GM23338 (cell line): ENCODE measurements around the gene CDH4. TPM values are rescaled to one million over a fixed set of nuclear protein-coding genes. Genes with fewer than 3 reads are reported as not detected.

Source experiments
- ATAC-seq: fragments of 200-7000 bp; cut with Tn5 transposase; 3 replicates; pipeline ENCODE4 v1.9.1; 2020
- DNase-seq: peaks from one replicate; pipeline ENCODE4 v3.0.0-alpha.2; 2015; ENCODE audit warnings: low spot score
- H2AFZ ChIP-seq: fragments of 200-600 bp; sonication (generic); 2 replicates; pipeline ENCODE4 v1.8.0; 2016; ENCODE audit warnings: antibody characterized with exemption, mild to moderate bottlenecking, moderate library complexity
- H3F3A ChIP-seq: fragments of 200-600 bp; sonication (generic); replicated peaks from 2 replicates; pipeline ENCODE4 v1.8.0; 2017; ENCODE audit warnings: antibody characterized with exemption, mixed run types, low read depth
- H3K27ac ChIP-seq: fragments of 200-600 bp; sonication (generic); 2 replicates; pipeline ENCODE4 v1.6.1; 2016; ENCODE audit warnings: low read depth
- H3K27me3 ChIP-seq: fragments of 200-600 bp; sonication (generic); 2 replicates; pipeline ENCODE4 v1.8.0; 2016; ENCODE audit warnings: mild to moderate bottlenecking, mixed run types, moderate library complexity; ENCODE audit not compliant: insufficient read depth
- H3K36me3 ChIP-seq: fragments of 200-600 bp; sonication (generic); 2 replicates; pipeline ENCODE4 v1.8.0; 2016; ENCODE audit warnings: mild to moderate bottlenecking; ENCODE audit not compliant: insufficient read depth
- H3K4me1 ChIP-seq: fragments of 200-600 bp; sonication (generic); 2 replicates; pipeline ENCODE4 v1.8.0; 2016; ENCODE audit warnings: mild to moderate bottlenecking, moderate library complexity; ENCODE audit not compliant: insufficient read depth
- H3K4me2 ChIP-seq: fragments of 200-600 bp; sonication (generic); 2 replicates; pipeline ENCODE4 v1.7.1; 2017; ENCODE audit warnings: mixed run types
- H3K4me3 ChIP-seq: fragments of 200-600 bp; sonication (generic); 2 replicates; pipeline ENCODE4 v1.6.1; 2016; ENCODE audit warnings: mixed run types
- H3K79me2 ChIP-seq: fragments of 200-600 bp; sonication (generic); replicated peaks from 2 replicates; pipeline ENCODE4 v1.8.0; 2017; ENCODE audit warnings: mild to moderate bottlenecking; ENCODE audit not compliant: insufficient read depth
- H3K9me2 ChIP-seq: fragments of 200-600 bp; sonication (generic); 2 replicates; pipeline ENCODE4 v1.8.0; 2017; ENCODE audit not compliant: insufficient read depth
- H4K20me1 ChIP-seq: fragments of 200-600 bp; sonication (generic); replicated peaks from 2 replicates; pipeline ENCODE4 v1.8.0; 2017; ENCODE audit warnings: mild to moderate bottlenecking; ENCODE audit not compliant: insufficient read depth
- H3K27ac Mint-ChIP-seq: 2 replicates; pipeline ENCODE4 v1.8.0; 2020; ENCODE audit warnings: inconsistent platforms, mild to moderate bottlenecking, moderate library complexity, mixed read lengths
- H3K27me3 Mint-ChIP-seq: 3 replicates; pipeline ENCODE4 v1.8.0; 2022; ENCODE audit warnings: low read depth, mild to moderate bottlenecking, moderate library complexity, mixed read lengths, inconsistent platforms; ENCODE audit not compliant: insufficient read depth, poor library complexity
- H3K36me3 Mint-ChIP-seq: 3 replicates; pipeline ENCODE4 v1.8.0; 2021; ENCODE audit warnings: low read depth, mild to moderate bottlenecking, inconsistent platforms, moderate library complexity, mixed read lengths
- H3K4me1 Mint-ChIP-seq: 3 replicates; pipeline ENCODE4 v1.8.0; 2020; ENCODE audit warnings: mild to moderate bottlenecking, inconsistent platforms, mixed read lengths
- H3K4me3 Mint-ChIP-seq: 3 replicates; pipeline ENCODE4 v1.8.0; 2021; ENCODE audit warnings: moderate library complexity, mild to moderate bottlenecking, inconsistent platforms, mixed read lengths
- H3K9me3 Mint-ChIP-seq: 3 replicates; pipeline ENCODE4 v1.8.0; 2020; ENCODE audit warnings: moderate library complexity, mild to moderate bottlenecking, inconsistent platforms, mixed read lengths
- CREB1 ChIP-seq: fragments of 250-450 bp; sonication (Bioruptor Pico); IDR thresholded peaks from 2 replicates; pipeline ENCODE4 v1.5.0; 2020; ENCODE audit warnings: low read depth, mild to moderate bottlenecking, moderate library complexity
- EZH2 ChIP-seq: fragments of 200-600 bp; sonication (generic); IDR thresholded peaks from one replicate; pipeline ENCODE4 v1.8.0; 2017; ENCODE audit warnings: antibody characterized with exemption, mild to moderate bottlenecking, low read depth; ENCODE audit not compliant: unreplicated experiment
- POLR2AphosphoS5 ChIP-seq: IDR thresholded peaks from 2 replicates; pipeline ENCODE4 v1.6.1; 2016; ENCODE audit warnings: antibody characterized with exemption, low read depth
- ZNF114 ChIP-seq: fragments of 250-450 bp; sonication (Bioruptor Pico); IDR thresholded peaks from 2 replicates; pipeline ENCODE4 v1.5.0; 2020; ENCODE audit warnings: mild to moderate bottlenecking, moderate library complexity
- polyA plus RNA-seq: library from polyadenylated mRNA; unstranded; fragments of >200 nt; fragmentation: Nextera tagmentation; extraction: Ambion mirVana; gene quantifications from 2 replicates; pipeline ENCODE4 v1.2.1, GENCODE V29; 2016
- total RNA-seq: library from RNA; depleted of rRNA; stranded (reverse); fragments of >200 nt; shearing (Covaris generic); gene quantifications from 2 replicates; pipeline ENCODE4 v1.2.3, GENCODE V29; 2014
- TF ChIP-seq, protein P1 (sequence below): IDR thresholded peaks from one replicate; pipeline ENCODE4 v1.6.1; 2018; ENCODE audit warnings: antibody characterized with exemption; ENCODE audit not compliant: unreplicated experiment
- TF ChIP-seq, protein P2 (sequence below), 2 experiments: fragments of 200-600 bp in 1 of 2; sonication (generic) in 1 of 2; conservative IDR thresholded peaks; 2 replicates each; pipeline versions ENCODE4 v1.5.1 to v1.6.1; 2016 to 2017; ENCODE audit warnings: antibody characterized with exemption in 2 of 2, low read depth in 2 of 2, mild to moderate bottlenecking in 2 of 2, moderate library complexity in 1 of 2
- TF ChIP-seq, protein P3 (sequence below): IDR thresholded peaks from 2 replicates; pipeline ENCODE4 v1.6.1; 2016; ENCODE audit warnings: antibody characterized with exemption

Gene CDH4
- total and polyA plus RNA-seq, 2 experiments from 2014 or later: 1.2 to 4.2 TPM

DNA sequence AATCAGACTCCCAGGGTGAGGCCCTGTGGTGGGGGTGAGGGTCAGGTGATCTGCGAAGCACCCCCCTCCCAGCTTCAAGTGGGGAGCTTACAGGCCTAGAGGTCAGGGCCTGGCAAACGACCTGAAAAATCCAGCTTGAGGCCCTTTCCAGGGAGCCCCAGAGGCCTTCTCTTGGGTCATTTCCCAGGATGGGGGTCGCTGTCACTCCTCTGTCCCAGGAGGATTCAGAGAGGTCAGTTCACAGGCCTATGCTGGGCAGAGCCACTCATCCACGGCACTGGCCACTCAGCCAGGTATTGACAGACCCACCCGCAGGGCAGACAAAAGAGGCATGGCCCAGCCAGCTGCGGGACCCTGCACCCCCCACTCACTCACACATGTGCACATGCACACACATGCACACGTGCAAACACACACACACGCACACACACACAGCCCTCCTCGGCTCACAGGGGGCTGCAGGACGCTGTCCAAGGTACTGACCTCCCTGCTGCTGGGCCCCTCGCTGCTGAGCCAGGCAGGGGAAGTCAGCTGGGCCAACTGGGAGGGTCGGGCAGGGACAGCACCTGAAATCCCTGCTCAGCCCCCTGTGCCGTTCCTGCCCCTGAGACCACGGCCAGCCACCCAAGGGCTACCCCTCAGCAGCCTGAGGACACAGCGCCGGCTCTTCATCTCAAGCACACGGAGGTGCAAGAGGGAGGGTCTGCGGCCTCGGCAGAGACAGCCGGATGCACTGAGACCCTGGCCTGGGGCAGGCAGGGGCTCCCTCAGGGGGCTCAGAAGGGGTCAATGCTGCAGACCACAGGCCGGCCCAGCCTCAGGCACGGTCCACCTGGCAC, 699.9 kb downstream of the CDH4 start:
- Histone ChIP-seq H3K4me3 (no peak overlapping the region), H3K27ac (no peak overlapping the region), H3K79me2 (no peaks in the 10 kb centered on the region), H3F3A (no peaks in the 10 kb centered on the region), H3K4me1 (peaks cover 8% of the 10 kb centered on the region), H3K27me3 (no peaks in the 10 kb centered on the region), H3K9me2 (no peaks in the 10 kb centered on the region), H4K20me1 (peaks cover 3% of the 10 kb centered on the region; the same call in 1 of the 2 replicates), H2AFZ (no peak overlapping the region), H3K4me2 (peak overlapping the region; percentile 62; the same call in 1 of the 2 replicates), H3K36me3 (no peaks in the 10 kb centered on the region)
- DNase-seq (peak; percentile 85), ATAC-seq (peak; percentile 83)
- H3K27ac Mint-ChIP-seq: no peak overlapping the region
- peaks cover 29% of the 10 kb centered on the region for H3K4me1 Mint-ChIP-seq
- no peaks in the 10 kb centered on the region; the same call in 1 of the 3 replicates for H3K9me3 Mint-ChIP-seq
- no peak overlapping the region for H3K4me3 Mint-ChIP-seq
- peak; percentile 26; the same call in 1 of the 2 replicates for TF ChIP-seq CREB1 (CRISPR knock-in tag)
- TF ChIP-seq, protein P1, sequence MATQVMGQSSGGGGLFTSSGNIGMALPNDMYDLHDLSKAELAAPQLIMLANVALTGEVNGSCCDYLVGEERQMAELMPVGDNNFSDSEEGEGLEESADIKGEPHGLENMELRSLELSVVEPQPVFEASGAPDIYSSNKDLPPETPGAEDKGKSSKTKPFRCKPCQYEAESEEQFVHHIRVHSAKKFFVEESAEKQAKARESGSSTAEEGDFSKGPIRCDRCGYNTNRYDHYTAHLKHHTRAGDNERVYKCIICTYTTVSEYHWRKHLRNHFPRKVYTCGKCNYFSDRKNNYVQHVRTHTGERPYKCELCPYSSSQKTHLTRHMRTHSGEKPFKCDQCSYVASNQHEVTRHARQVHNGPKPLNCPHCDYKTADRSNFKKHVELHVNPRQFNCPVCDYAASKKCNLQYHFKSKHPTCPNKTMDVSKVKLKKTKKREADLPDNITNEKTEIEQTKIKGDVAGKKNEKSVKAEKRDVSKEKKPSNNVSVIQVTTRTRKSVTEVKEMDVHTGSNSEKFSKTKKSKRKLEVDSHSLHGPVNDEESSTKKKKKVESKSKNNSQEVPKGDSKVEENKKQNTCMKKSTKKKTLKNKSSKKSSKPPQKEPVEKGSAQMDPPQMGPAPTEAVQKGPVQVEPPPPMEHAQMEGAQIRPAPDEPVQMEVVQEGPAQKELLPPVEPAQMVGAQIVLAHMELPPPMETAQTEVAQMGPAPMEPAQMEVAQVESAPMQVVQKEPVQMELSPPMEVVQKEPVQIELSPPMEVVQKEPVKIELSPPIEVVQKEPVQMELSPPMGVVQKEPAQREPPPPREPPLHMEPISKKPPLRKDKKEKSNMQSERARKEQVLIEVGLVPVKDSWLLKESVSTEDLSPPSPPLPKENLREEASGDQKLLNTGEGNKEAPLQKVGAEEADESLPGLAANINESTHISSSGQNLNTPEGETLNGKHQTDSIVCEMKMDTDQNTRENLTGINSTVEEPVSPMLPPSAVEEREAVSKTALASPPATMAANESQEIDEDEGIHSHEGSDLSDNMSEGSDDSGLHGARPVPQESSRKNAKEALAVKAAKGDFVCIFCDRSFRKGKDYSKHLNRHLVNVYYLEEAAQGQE: peak; percentile 99
- TF ChIP-seq POLR2AphosphoS5: no peak
- no peaks in the 10 kb centered on the region; the same call in 2 of the 3 replicates for H3K36me3 Mint-ChIP-seq
- H3K27me3 Mint-ChIP-seq: peaks cover 14% of the 10 kb centered on the region

DNA sequence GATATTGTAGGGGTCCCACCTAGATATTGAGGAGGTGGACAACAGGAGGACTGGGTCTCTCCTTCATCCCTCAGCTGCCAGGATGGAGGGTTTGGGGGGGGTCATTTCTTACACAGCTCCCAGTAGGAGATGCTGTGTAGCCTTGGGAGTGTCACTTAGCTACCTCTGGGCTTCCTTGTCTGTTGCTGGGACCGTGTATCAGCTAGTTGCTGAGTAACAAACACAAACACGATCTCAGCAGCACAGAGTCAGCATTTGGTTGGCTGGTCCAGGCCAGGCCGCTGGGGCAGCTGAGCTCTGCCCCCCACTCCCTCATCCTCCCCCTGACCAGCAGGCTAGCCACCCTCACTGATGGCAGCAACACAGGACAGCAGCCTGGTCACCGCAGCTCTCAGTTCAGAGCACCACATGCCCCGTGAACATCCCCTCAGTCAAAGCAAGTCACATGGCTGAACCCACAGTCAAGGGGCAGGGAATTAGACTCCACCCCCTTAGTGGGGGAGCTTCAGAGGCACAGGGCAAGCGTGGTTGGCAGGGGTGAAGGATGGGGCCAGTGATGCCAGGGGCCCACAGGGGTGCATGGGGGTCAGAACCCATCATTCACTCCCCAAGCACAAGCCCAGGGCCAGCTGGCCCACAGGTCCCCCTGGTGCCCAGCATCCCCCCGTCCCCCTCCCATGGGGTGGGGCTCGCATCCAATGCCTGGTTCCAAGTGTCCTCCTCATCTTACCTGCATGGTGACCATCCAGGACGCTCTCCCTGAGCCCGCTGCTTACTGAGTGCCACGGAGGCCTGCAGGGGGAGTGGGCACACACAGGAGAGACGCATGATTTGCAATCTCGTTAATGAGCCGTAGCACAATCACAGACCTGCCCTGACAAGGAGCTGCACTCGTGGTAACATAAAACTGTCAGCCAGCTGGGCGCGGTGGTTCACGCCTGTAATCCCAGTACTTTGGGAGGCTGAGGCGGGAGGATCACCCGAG, 701.3 kb downstream of the CDH4 start:
- H4K20me1 ChIP-seq: peaks cover 3% of the 10 kb centered on the region; the same call in 1 of the 2 replicates
- no peak overlapping the region for H3K27ac ChIP-seq
- no peaks in the 10 kb centered on the region for H3K79me2 ChIP-seq
- no peaks in the 10 kb centered on the region for H3K9me2 ChIP-seq
- H2AFZ ChIP-seq: no peak overlapping the region
- ATAC-seq (no peak), DNase-seq (no peak)
- no peak overlapping the region for H3K27ac Mint-ChIP-seq
- H3K27me3 ChIP-seq: no peaks in the 10 kb centered on the region
- H3K4me3 Mint-ChIP-seq: no peak overlapping the region
- no peaks in the 10 kb centered on the region for H3K36me3 ChIP-seq
- no peak for TF ChIP-seq POLR2AphosphoS5
- TF ChIP-seq, protein P2, sequence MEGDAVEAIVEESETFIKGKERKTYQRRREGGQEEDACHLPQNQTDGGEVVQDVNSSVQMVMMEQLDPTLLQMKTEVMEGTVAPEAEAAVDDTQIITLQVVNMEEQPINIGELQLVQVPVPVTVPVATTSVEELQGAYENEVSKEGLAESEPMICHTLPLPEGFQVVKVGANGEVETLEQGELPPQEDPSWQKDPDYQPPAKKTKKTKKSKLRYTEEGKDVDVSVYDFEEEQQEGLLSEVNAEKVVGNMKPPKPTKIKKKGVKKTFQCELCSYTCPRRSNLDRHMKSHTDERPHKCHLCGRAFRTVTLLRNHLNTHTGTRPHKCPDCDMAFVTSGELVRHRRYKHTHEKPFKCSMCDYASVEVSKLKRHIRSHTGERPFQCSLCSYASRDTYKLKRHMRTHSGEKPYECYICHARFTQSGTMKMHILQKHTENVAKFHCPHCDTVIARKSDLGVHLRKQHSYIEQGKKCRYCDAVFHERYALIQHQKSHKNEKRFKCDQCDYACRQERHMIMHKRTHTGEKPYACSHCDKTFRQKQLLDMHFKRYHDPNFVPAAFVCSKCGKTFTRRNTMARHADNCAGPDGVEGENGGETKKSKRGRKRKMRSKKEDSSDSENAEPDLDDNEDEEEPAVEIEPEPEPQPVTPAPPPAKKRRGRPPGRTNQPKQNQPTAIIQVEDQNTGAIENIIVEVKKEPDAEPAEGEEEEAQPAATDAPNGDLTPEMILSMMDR (conservative IDR thresholded peaks at IDR 0.05; ENCODE audit: low read depth in 2 of 2): peak in 1 of 2 experiments; percentile 3; a peak in 1 of 4 replicates
- no peak for TF ChIP-seq EZH2
- TF ChIP-seq, protein P1: no peak
- TF ChIP-seq, protein P3, sequence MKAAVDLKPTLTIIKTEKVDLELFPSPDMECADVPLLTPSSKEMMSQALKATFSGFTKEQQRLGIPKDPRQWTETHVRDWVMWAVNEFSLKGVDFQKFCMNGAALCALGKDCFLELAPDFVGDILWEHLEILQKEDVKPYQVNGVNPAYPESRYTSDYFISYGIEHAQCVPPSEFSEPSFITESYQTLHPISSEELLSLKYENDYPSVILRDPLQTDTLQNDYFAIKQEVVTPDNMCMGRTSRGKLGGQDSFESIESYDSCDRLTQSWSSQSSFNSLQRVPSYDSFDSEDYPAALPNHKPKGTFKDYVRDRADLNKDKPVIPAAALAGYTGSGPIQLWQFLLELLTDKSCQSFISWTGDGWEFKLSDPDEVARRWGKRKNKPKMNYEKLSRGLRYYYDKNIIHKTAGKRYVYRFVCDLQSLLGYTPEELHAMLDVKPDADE: no peak
- no peak for TF ChIP-seq ZNF114 (CRISPR knock-in tag)
- H3K9me3 Mint-ChIP-seq: no peaks in the 10 kb centered on the region; the same call in 1 of the 3 replicates
- no peaks in the 10 kb centered on the region for H3F3A ChIP-seq
- H3K27me3 Mint-ChIP-seq: peaks cover 14% of the 10 kb centered on the region
- H3K4me1 Mint-ChIP-seq: peaks cover 30% of the 10 kb centered on the region
- H3K4me3 ChIP-seq: no peak overlapping the region
- H3K36me3 Mint-ChIP-seq: no peaks in the 10 kb centered on the region; the same call in 2 of the 3 replicates
- no peak overlapping the region for H3K4me2 ChIP-seq
- H3K4me1 ChIP-seq: peaks cover 8% of the 10 kb centered on the region
